GM18526 (cell line): ENCODE results near the gene PLA2G6.

Source experiments
- POLR2A ChIP-seq: IDR thresholded peaks from 3 replicates; pipeline ENCODE4 v1.6.1; 2011; ENCODE audit not compliant: insufficient read length; ENCODE audit errors: extremely low read depth

The PLA2G6 gene

GRCh38 chr22:38080850-38081635 is 100.6 kb downstream of the PLA2G6 start:
- TF ChIP-seq POLR2A, result no peak

GRCh38 chr22:38080474-38080849 is 101.2 kb downstream of the PLA2G6 start:
- TF ChIP-seq POLR2A, result no peak

GRCh38 chr22:38079804-38080203 is 101.8 kb downstream of the PLA2G6 start:
- no peak for TF ChIP-seq POLR2A

DNA sequence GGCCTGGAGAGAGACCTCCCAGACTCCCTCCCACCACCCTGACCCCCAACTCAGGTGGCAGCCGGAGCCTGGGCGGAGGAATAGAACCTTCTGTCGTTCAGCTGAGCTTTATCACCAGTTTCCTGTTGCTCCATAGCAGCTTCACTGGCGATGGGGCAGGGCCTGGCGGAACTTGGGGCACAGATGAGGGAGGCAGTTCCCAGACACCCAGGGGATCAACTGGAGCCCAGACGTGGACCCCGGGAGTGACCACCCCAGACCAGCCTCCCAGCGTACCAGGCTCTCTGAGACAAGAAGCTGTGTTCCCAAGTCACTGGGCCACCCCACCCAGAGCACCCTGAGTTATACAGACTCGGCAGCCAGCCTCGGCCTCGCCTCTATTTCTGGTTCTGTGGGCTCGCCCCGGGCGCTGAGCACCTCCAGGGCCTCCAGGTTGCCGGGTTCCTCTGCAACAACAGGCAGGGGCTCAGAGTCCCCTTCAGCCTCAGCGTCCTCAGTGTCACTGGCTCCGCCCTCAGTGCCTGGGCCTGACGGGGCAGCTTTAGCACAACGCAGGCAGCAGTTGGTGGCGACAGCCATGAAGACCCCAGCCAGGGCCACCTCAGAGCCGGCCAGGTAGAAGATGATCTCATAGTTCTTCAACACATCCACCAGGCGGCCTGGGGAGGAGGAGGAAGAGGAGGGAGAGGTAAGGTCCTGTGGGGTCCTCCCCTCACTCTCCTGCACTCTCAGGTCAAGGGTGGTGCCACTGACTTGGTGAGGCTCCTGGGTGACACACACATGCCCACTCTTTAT is 103.4 kb downstream of the PLA2G6 start:
- no peak for TF ChIP-seq POLR2A

- TF ChIP-seq POLR2A, result no peak
Measured at GRCh38 chr22:38077595-38077994, 104.0 kb downstream of the PLA2G6 start.

DNA sequence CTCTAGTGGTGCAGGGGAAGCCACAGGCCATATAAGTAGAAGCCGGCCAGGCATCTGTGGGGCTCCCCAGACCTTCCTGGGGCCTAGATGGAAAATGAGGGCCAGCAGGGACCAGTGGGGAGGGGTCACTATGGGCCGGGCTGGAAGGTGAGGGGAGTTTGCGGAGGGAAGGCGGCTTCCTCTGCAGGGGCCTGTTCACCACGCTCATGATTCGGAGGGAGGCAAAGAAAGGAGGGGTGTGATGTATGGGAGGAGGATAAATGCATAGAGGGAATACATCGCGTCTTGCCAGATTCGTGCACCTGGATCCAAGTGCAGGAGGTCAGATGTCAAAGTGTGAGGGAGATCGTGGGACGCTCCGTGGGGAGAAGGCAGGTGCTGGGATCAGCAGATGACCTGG is 104.5 kb downstream of the PLA2G6 start:
- no peak for TF ChIP-seq POLR2A

- TF ChIP-seq POLR2A, result no peak
Measured at GRCh38 chr22:38075961-38076360, 105.7 kb downstream of the PLA2G6 start.

DNA sequence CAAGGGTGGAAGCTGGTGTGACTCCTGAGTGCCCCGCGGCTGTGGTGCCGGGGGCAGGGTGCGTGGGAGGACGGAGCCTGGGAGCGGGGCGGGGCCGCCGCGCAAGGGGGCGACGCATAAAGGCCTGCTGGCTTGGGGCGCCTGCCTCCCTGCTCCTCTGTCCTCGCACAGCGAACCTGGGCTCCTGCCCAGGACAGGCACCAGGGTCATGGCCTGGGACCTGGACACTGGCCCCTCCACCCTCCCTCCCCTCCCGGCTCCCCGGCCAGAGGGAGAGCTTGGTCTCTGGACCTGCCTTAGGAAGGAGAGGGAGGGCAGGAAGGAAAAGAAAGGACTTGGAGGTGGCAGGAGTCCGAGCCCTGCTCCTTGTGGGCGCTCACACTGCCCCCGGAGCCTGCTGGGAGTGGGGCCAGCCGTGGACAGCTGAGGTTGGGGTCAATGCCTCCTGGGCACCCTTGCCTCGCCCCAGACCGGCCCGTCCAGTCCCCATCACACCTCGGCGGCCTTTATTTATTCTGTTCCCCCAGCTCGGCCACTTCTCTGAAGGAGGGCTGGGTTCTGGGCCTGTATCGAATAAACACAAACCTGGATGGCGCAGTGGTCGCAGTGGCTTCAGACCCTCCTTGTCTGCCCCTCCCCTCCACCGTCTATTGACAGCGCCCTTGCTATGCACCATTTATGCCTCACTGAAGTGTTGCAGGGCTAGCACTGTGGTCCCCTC is 106.4 kb downstream of the PLA2G6 start:
- TF ChIP-seq POLR2A, result no peak

GRCh38 chr22:38074181-38075104 is 107.2 kb downstream of the PLA2G6 start:
- no peak for TF ChIP-seq POLR2A

DNA sequence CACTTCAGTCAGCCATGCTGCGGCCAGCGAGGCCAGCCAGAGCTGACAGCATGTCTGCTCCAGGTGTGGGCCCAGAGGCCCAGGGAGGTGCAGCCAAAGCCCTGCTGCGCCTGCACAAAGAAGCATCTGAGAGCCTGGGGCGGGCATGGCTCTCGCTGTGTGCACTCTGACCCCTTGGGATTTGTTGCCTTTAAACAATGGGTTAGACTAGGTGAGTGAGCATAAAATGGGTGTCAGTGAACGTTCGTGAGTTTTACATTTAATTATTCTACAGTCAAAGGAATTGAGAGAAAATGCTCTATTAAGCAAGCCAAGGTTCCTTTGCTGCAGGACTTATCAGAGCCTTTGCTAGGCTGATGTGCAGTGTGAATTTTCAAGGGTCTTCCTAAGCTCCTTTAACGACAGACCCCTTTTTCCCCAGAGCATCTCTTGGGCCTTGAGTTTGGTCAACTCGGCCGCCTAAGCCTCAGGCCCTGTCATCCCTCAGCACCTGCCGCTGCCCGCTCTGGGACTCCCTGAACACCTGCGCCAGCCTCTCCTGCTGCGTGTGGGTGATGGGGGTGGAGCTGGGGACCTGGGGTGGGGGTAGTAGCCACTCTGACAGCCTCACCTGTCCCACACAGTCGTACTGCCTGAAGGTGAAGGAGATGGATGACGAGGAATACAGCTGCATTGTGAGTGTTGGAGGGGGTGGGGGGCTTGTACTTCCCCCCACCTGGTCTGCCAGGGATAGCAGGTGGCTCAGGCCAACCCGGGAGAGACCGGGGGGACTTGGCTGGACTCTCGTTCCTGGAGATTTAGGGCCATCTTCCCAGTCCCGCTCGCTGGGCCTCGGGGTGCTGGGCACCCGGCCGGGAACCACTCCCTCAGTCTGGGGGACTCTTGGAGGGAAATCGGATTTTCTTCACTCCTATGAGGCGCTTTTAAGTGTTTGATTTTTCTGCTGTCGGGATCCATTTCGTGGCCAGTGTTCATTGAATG is 108.2 kb downstream of the PLA2G6 start:
- TF ChIP-seq POLR2A, result no peak

GRCh38 chr22:38072322-38073149 is 109.1 kb downstream of the PLA2G6 start:
- TF ChIP-seq POLR2A, result no peak

DNA sequence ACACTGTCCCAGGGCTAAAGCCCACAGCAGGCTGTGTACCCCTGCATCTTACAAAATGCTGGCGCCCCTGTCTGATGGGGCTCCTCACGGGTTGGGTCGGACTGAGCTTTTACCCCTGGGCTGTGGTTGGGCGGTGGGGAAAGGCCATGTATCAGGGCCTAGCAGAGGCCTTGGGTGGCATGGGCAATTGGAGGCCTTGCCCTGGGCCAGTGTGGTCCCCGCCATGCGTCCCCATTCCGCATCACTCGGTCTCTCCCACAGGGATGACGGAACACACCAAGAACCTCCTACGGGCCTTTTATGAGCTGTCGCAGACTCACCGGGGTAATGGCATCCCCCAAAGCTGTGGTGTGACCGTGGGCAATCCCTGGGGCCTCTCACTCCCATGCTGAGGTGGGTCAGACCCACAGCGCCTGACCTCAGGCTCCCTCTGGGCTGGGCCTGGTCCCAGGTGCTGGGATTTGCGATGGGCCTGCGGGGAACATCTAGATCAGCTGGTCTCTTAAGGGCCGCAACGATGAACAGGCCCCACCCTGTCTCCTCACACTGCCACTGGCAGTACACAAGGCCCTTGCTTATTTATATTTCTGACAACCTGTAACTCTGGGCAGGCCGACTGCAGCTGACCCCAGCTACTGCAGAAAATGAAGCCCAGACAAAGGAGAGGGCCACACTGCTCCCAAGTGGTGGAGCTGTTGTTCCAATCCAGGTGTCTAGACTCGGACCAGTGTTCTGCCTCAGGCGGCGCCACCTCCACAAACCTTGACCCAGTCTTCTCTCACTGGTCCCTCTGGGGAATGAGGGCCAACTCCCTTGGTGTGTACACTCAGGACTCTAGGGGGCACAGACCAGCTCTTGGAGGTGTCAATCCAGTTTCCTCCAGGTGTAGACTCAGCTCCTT is 110.0 kb downstream of the PLA2G6 start:
- no peak for TF ChIP-seq POLR2A
